ENCODE results near the gene MAB21L4. TPM values are rescaled to one million over a fixed set of nuclear protein-coding genes. Genes with fewer than 3 reads are reported as not detected.

Gene MAB21L4
- total RNA-seq, 1 experiment from 2014 or later = 0.15 TPM

- H3K9me3 Mint-ChIP-seq = no peaks in the 10 kb centered on the region
- H4K20me1 ChIP-seq (ENCODE audit: control insufficient read depth, insufficient read depth, insufficient read length) = no peaks in the 10 kb centered on the region
- no peak overlapping the region for H3K56ac ChIP-seq (ENCODE audit: insufficient read length, low read depth, low read length)
- H4K8ac ChIP-seq (replicated peaks; ENCODE audit: insufficient read length, low read depth, low read length) = no peak overlapping the region
- H2BK15ac ChIP-seq (ENCODE audit: low read depth, low read length) = no peak overlapping the region
- no peak overlapping the region for H3T11ph ChIP-seq (ENCODE audit: low read length)
- no peaks in the 10 kb centered on the region for H3K23me2 ChIP-seq (ENCODE audit: insufficient read length, low read depth, low read length, poor library complexity, severe bottlenecking)
- no peak overlapping the region for H3K4me3 Mint-ChIP-seq
- DNase-seq = no peak
- TF ChIP-seq CTCF (conservative IDR thresholded peaks at IDR 0.05) = no peak
- H3K27ac ChIP-seq (ENCODE audit: insufficient read length, low read depth, low read length) = no peak overlapping the region
- H3K4me2 ChIP-seq (ENCODE audit: insufficient read depth, insufficient read length, low read length) = no peak overlapping the region
- H2AK5ac ChIP-seq (ENCODE audit: insufficient read length, low read length) = no peak overlapping the region
- H3K4me1 Mint-ChIP-seq = peaks cover 0 to 3% of the 10 kb centered on the region in 2 experiments; a peak in 1 of 4 replicates
- H3K27me3 Mint-ChIP-seq (ENCODE audit: low read depth) = no peaks in the 10 kb centered on the region
- no peak overlapping the region for H4K91ac ChIP-seq (ENCODE audit: insufficient read length, low read depth, low read length)
- no peak overlapping the region for H2AFZ ChIP-seq (ENCODE audit: low read length)
- H3K4me1 ChIP-seq (ENCODE audit: insufficient read depth, low read length) = no peaks in the 10 kb centered on the region
- H3K18ac ChIP-seq (ENCODE audit: insufficient read length, low read depth, low read length) = no peak overlapping the region
- WGBS (ENCODE audit: extremely low coverage, insufficient read length, low lambda C conversion rate) = no CpG with 5 or more reads among the region's 40 CpGs
- no peak overlapping the region for H3K4ac ChIP-seq (ENCODE audit: low read depth, low read length)
- no peak overlapping the region for H3K9ac ChIP-seq (ENCODE audit: extremely low read depth, insufficient read length, low read length)
- H2BK5ac ChIP-seq (ENCODE audit: insufficient read length, low read length) = no peak overlapping the region
- H3K79me1 ChIP-seq (ENCODE audit: insufficient read depth, low read depth, low read length, poor library complexity, severe bottlenecking) = no peaks in the 10 kb centered on the region
- no peak overlapping the region; the same call in 1 of the 2 replicates for H3K14ac ChIP-seq (ENCODE audit: insufficient read depth, low read length)
- no peaks in the 10 kb centered on the region for H3K27me3 ChIP-seq (ENCODE audit: insufficient read depth, low read length)
- H2BK120ac ChIP-seq (ENCODE audit: low read depth, low read length, poor library complexity, severe bottlenecking) = no peak overlapping the region
- H2BK12ac ChIP-seq (ENCODE audit: insufficient read length, low read depth, low read length) = no peak overlapping the region
- H2BK20ac ChIP-seq (ENCODE audit: low read depth, low read length, poor library complexity, severe bottlenecking) = no peak overlapping the region
- H3K9me3 ChIP-seq (ENCODE audit: control insufficient read depth, low read depth, low read length) = no peaks in the 10 kb centered on the region
- H3K23ac ChIP-seq (ENCODE audit: insufficient read length, low read depth, low read length) = no peak overlapping the region
- H3K79me2 ChIP-seq (ENCODE audit: insufficient read depth, low read length) = no peaks in the 10 kb centered on the region
- H3K27ac Mint-ChIP-seq = no peak overlapping the region
- no peaks in the 10 kb centered on the region; a peak in 1 of 7 replicates for H3K36me3 Mint-ChIP-seq (ENCODE audit: insufficient read depth in 1 of 3, low read depth in 3 of 3)
- no peak overlapping the region for H4K5ac ChIP-seq (ENCODE audit: insufficient read length, low read depth, low read length)
These were observed 18.3 kb downstream of the MAB21L4 start for GRCh38 chr2:240877460-240878340.

All from H9 (cell line).